Lower lobe of right lung (tissue), 2 donors: Measurements from ENCODE around the gene GXYLT2. TPM values are rescaled to one million over a fixed set of nuclear protein-coding genes. Genes with fewer than 3 reads are reported as not detected.

ENCODE experiments used
- ATAC-seq, 2 donors: fragments of 200-7000 bp; cut with Tn5 transposase; one replicate each; pipeline ENCODE4 v1.9.1; 2020 to 2022; ENCODE audit warnings: mild to moderate bottlenecking in 2 of 2, moderate library complexity in 2 of 2
- DNase-seq: peaks from one replicate; pipeline ENCODE4 v3.0.0-alpha.2; 2020
- H3K27ac ChIP-seq: fragments of 200-600 bp; one replicate; pipeline ENCODE4 v1.8.0; 2022
- H3K27me3 ChIP-seq: fragments of 200-600 bp; one replicate; pipeline ENCODE4 v1.8.0; 2022; ENCODE audit warnings: low read depth
- H3K36me3 ChIP-seq: fragments of 200-600 bp; one replicate; pipeline ENCODE4 v1.8.0; 2022; ENCODE audit warnings: mild to moderate bottlenecking
- H3K4me1 ChIP-seq: fragments of 200-600 bp; one replicate; pipeline ENCODE4 v1.8.0; 2022
- H3K4me3 ChIP-seq: fragments of 200-600 bp; one replicate; pipeline ENCODE4 v1.8.0; 2022; ENCODE audit warnings: mild to moderate bottlenecking
- H3K9me3 ChIP-seq: fragments of 200-600 bp; one replicate; pipeline ENCODE4 v1.8.0; 2022
- CTCF ChIP-seq: fragments of 200-600 bp; IDR thresholded peaks from one replicate; pipeline ENCODE4 v1.8.0; 2022; ENCODE audit warnings: antibody characterized with exemption, mild to moderate bottlenecking
- intact Hi-C: fragments of 100-400 bp; cut with DNase I; formaldehyde crosslinking; loops from one replicate; pipeline ENCODE4 v1.11.0; 2022
- total RNA-seq: library from RNA; stranded (reverse); fragmentation: NEBNext Ultra II Directional; extraction: Animal tissue kit (Norgen Biotek cat#: 25700); gene quantifications from one replicate; pipeline ENCODE4 v1.2.1, GENCODE V29; 2021
- donor health status: DM: no; HTN: yes; CAD: no; lungs with severe emphysema.

Gene GXYLT2
- total RNA-seq, 1 donor from 2014 or later = 6.7 TPM

DNA sequence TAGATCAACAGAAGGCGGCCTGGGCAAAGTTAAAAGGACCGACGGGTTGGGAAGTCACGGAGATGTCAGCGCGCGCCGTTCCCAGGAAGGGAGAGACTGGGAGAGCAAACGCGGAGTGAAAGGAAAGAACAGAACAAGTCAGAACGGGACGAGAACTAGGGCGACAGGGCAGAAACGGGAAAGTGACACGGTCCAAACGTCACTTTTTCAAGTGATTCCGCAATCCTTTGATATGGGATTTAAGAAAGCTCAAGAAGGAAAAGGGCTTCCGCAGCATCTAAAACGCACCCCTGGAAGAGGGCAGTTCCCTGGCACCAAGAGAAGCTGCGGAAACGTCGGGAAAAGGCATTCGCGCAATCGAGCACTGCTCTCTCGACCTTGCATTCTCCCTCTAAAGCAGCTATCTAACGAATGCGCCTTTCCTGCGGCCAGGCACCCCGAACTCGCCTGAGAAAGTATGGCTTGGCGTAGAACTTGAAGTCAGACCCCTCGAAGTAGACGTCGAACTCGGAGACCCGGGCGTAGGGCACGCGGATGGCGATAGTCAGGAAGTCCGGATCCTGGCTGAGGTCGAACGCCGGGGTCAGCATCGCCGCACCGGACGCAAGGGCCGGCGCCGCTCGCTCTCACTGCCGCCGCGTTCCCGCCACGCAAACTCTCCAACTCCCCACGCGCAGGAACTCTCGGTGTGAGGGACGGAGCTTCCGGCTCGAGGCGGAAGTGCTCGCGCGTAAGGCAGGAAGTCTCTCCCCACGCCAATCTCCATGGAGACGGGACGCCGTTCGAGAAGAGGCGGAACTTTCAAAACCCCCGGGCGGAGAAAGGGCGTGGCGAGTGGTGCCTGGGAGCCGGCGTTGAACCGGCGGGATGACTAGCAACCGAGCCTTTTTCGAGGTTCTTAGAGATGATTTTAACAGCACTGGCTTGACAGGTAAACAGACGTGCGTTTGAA, 39.8 kb upstream of the GXYLT2 start, which contains the start of gene SHQ1:
Gene SHQ1 (minus strand): TSS at position 695 of the 952 bp plus-strand sequence. CDS start 105 bp downstream, at position 590.
- Histone ChIP-seq H3K9me3 (no peaks in the 10 kb centered on the region), H3K4me1 (peaks cover 28% of the 10 kb centered on the region), H3K27me3 (no peaks in the 10 kb centered on the region), H3K36me3 (peaks cover 4% of the 10 kb centered on the region), H3K4me3 (peak within 1 kb of the TSS; percentile 64), H3K27ac (peak within 1 kb of the TSS; percentile 59)
- DNase-seq (peak; percentile 97), ATAC-seq (peak; percentile 98 to 99)
- intact Hi-C loops = no loop called here
- TF ChIP-seq CTCF = no peak

DNA sequence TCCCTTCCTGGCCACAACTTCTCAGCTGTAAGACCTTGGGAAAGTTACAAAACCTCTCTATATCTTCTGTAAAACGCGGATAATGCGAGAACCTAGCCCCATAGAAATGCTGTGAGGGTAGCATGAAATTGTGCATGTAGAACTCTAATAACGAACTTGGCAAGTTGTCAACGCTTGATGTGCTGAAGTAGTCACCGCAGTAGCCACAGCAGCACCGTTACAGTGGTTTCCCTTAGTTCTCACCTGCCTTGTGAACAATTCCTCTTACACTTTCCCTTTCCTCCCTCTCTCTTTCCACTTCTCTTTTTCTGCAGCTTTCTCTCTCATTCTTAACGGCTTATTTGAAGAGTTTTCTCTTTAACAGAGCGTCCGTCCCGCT, 39.2 kb upstream of the GXYLT2 start:
- Histone ChIP-seq H3K9me3 (no peaks in the 10 kb centered on the region), H3K4me1 (peaks cover 28% of the 10 kb centered on the region), H3K27ac (no peak overlapping the region), H3K4me3 (peak overlapping the region; percentile 64), H3K27me3 (no peaks in the 10 kb centered on the region), H3K36me3 (no peaks in the 10 kb centered on the region)
- ATAC-seq (peak; percentile 5 to 11), DNase-seq (no peak)
- intact Hi-C loops = no loop called here
- no peak for TF ChIP-seq CTCF

DNA sequence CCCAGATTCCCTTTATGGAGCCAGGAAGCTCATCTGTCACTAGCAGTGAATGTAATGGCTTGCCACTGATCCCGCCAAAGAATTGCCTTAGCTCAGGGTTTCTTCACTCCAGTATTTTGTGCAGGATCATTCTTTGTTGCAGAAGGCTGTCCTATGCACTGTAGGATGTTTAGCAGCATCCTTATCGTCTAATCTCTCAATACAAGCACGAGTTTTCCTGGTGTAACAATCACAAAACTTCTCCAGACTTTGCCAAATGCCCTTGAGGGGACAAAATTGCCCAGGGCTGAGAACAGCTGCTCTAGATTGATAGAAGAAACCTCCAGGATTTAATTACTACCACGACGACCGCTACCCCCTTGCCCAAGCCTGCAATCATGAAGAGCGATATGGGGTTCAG, 32.8 kb upstream of the GXYLT2 start:
- Histone ChIP-seq H3K4me3 (no peak overlapping the region), H3K36me3 (no peaks in the 10 kb centered on the region), H3K9me3 (no peaks in the 10 kb centered on the region), H3K4me1 (no peaks in the 10 kb centered on the region), H3K27me3 (no peaks in the 10 kb centered on the region), H3K27ac (no peak overlapping the region)
- intact Hi-C loops = no loop called here
- DNase-seq (no peak), ATAC-seq (no peak)
- TF ChIP-seq CTCF = no peak

- Histone ChIP-seq H3K9me3 (no peaks in the 10 kb centered on the region), H3K36me3 (no peaks in the 10 kb centered on the region), H3K27ac (no peak overlapping the region), H3K4me3 (no peak overlapping the region), H3K27me3 (no peaks in the 10 kb centered on the region), H3K4me1 (no peaks in the 10 kb centered on the region)
- ATAC-seq = no peak
- no peak for TF ChIP-seq CTCF
- intact Hi-C loops = no loop called here
- DNase-seq = no peak
Measured at GRCh38 chr3:72860053-72860452, 27.8 kb upstream of the GXYLT2 start.

DNA sequence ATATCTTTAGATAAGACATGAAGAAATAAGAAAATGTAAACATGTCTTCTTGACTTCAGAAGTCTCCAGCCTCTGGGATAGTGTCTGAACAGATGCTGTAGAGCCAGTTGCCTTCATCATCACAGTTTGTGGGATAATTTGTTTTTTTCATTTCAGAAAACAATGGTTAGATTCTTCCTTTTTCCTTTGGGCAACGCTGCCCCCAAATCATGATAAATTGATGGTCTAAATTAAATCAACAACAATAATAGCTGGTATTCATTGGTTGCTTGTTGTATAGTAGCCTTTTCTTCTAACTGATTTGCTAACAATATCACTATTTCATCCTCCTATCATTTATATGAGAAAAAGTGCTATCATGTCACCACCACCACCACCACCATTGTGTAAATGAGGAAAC, 27.0 kb upstream of the GXYLT2 start:
- no peak overlapping the region for H3K4me3 ChIP-seq
- no peak for ATAC-seq
- no peaks in the 10 kb centered on the region for H3K27me3 ChIP-seq
- H3K9me3 ChIP-seq = no peaks in the 10 kb centered on the region
- intact Hi-C loops = no loop called here
- no peak for TF ChIP-seq CTCF
- no peaks in the 10 kb centered on the region for H3K4me1 ChIP-seq
- H3K27ac ChIP-seq = no peak overlapping the region
- H3K36me3 ChIP-seq = no peaks in the 10 kb centered on the region
- no peak for DNase-seq
